M059J (cell line): Measurements from ENCODE around the gene FGL2. TPM values are rescaled to one million over a fixed set of nuclear protein-coding genes. Genes with fewer than 3 reads are reported as not detected.
"Not testable (repeated sequence)": the region's sequence is repeated elsewhere in the genome, so short reads cannot be mapped to it uniquely, and the experiment has no call there.

Experiments used
- DNase-seq: peaks from one replicate; pipeline ENCODE4 v3.0.0-alpha.2; 2012; ENCODE audit warnings: low read depth
- total RNA-seq: library from RNA; depleted of rRNA; stranded (reverse); fragments of >200 nt; shearing (Covaris generic); gene quantifications from 2 replicates; pipeline ENCODE4 v1.2.3, GENCODE V29; 2014; rRNA removed

FGL2 gene
- total RNA-seq = 0.34 TPM in 1 of 2 replicates, not detected in the other

GRCh38 chr7:77199013-77199966 is at the start of gene FGL2:
Gene FGL2 (minus strand): TSS chr7:77199819. CDS start chr7:77199793, 26 bp downstream.
- peak; percentile 10 for DNase-seq

GRCh38 chr7:77248154-77248553 is 48.5 kb upstream of the FGL2 start:
- no peak for DNase-seq

DNA sequence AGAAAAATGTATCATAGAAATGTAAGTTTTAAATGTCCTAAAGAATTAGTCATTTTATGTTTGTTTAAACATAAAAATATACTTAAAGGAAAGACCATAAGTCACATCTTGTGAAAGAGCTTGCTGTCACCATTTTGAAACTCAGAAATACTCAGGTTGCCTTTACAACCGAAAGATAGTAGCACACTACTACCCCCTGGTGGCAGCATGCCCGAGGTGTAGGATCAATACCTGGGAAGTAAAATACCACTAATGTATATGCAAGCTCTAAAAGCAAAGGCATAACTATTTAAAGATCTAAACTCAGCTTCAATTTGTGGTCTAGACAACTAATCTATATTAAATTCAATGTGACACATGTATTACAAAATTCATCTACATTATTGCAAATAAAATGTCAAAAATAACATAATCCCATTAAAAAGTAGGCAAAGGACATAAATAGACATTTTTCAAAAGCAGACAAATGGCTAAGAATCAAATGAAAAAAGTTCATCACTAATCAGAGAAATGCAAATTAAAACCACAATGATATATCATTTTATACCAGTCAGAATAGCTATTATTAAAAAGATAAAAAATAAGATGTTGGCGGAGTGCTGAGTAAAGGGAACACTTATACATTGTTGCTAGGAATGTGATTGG is 47.7 kb upstream of the FGL2 start:
- peak; percentile 64 for DNase-seq

GRCh38 chr7:77246026-77246640 is 46.5 kb upstream of the FGL2 start:
- DNase-seq = peak; percentile 9

DNA sequence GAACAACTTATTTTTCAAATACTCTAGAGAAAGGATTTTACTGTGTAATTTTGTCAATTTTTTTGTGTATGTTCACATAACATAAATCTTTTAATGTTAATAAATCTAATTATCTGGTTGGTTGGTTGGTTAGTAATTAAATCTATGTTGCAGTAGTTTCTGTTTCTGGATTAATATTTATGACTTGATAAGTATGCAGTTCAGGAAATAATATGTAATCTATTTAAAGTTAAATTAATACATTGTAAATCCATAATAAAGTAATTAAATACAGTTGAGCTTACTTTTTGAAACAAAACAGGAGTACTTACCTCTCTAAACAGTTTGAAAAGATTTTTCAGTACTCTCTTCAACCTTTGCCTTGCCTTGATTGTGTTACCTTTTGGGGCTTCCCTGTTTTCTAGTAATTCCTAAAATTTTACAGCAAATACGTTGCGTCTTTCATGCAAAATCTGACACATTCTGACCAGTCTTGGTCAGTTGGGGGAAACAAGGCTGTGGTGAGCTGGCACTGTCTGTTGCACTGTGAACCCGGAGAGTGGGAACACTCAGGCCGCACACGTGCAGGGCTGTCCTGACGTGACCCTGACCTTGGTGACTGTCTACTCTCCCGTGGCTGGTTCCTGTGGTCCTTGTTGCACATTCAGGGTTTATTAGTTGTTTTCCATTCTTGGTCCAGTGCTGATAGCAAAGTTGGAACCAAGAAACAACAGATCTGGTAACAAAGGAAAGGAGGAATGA is 45.6 kb upstream of the FGL2 start:
- no peak for DNase-seq

DNA sequence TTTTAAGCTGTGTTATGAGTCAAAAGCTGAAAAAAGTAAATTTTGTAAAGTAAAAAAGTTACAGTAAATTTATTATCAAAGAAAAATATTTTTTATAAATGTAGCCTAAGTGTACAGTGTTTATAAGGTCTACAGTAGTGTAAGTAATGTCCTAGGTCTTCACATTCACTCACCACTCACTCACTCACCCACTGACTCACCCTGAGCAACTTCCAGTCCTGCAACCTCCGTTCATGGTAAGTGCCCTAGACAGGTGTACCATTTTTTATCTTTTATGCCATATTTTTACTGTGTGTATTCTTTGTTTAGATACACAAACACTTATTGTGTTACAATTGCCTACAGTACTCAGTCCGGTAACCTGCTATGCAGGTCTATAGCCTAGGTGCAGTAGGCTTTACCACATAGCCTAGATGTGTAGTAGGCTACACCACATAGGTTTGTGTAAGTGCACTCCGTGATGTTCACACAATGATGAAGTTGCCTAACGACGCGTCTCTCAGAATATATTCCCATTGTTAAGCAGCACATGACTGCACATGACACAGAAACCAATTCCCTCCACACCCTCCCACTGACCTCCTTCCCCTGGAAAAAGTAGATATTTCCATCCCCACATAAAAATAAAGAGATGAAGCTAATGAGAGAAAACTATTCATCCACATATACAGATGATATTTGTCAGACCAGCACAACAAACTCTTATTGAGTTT is 44.8 kb upstream of the FGL2 start:
- peak; percentile 40 for DNase-seq

GRCh38 chr7:77242554-77242953 is 42.9 kb upstream of the FGL2 start:
- no peak for DNase-seq

- no peak for DNase-seq
Measured at GRCh38 chr7:77242068-77242467, 42.4 kb upstream of the FGL2 start.

DNA sequence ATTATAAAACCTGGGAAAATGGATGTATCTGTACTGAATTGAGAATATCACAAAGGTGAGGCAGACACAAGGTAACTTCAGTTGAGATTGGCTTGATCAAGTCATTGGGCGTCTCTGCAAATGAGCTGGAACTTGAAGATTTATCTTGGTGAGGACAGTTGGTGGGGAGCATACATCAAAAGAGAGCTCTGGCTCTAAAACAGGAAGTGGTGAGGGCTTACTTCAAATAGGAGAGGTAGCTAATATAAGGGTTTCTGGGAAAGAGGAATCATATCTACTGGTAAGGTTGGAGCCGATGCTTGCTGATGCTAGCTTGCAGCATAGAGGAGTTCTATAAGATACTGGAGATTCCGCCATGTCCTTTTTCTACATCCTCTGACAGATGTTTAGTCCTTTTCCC is 39.9 kb upstream of the FGL2 start:
- DNase-seq = no peak

- DNase-seq = no peak
Measured at GRCh38 chr7:77238703-77239136, 39.1 kb upstream of the FGL2 start.

- no peak for DNase-seq
Measured at GRCh38 chr7:77235276-77235675, 35.7 kb upstream of the FGL2 start.

GRCh38 chr7:77232467-77232866 is 32.8 kb upstream of the FGL2 start:
- no peak for DNase-seq

DNA sequence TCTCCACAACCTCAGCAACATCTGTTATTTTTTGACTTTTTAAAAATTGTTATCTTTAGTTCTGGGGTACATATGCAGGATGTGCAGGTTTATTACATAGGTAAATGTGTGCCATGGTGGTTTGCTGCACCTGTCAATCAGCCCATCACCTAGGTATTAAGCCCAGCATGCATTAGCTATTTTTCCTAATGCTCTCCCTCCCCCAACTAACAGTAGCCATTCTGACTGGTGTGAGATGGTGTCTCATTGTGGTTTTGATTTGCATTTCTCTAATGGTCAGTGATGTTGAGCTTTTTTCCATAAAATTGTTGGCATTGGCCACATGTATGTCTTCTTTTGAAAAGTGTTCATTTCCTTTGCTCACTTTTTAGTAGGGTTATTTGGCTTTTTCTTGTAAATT is 29.2 kb upstream of the FGL2 start:
- DNase-seq = not testable (repeated sequence)

DNA sequence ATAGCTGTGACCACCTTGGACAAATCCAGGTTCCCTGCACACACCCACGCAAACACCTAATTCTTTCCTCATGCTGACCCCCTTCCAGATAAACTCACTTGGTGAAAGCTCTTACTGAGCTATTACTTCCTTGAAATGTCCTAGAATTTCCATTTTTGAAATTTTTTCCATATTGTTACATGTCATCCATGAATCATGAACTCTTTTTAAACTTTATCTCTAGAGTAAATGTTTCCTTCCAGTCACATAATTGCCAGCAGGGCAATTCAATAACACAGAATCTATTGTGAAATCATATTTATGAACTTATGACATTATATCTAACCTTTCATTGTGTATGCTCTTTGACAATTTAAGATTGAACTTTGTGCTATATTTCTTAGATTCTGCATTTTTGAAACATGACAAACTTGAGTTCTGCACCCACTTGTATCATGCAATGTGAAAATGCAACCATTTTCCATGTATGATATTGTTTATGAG is 26.8 kb upstream of the FGL2 start:
- DNase-seq = no peak

DNA sequence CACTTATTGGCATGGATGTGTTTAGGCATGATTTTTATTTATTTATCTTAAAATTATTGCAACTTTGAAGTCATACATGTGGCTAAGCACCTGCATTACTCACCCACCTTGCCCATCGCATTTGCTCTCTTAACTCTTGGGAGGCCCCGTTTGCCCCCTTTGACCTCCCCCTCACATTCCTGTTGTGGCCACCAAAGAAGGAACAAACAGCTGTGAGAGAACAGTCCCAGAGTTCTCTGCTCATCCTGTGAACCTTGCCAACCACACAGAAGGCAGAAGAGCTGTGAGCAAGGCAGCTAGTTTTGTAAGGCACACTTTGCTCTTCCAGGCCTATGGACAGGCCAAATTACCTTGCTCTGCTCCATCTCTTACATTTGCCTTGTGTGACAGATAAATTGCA is 23.6 kb upstream of the FGL2 start:
- DNase-seq = no peak

- DNase-seq = no peak
Measured at GRCh38 chr7:77222819-77223218, 23.2 kb upstream of the FGL2 start.

GRCh38 chr7:77222065-77222464 is 22.4 kb upstream of the FGL2 start:
- no peak for DNase-seq

DNA sequence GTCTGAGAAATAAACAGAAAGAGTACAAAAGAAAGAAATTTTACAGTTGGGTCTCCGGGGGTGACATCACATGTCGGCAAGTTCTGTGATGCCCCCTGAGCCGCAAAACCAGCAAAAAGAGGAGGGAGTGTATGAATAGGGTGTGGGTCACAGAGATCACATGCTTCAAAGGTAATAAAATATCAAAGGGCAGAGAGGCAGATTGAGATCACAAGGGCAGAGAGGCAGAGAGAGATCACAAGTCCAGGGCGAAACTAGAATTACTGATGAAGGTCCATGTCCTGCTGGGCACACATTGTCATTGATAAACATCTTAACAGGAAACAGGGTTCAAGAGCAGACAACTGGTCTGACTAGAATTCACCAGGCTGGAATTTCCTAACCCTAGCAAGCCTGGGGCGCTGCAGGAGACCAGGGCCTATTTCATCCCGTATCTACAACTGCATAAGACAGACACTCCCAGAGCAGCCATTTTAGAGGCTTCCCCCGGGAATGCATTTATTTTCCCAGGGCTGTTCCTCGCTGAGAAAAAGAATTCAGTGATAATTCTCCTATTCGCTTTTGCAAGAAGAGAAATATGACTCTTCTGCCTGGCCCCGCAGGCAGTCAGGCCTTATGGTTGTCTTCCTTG is 20.2 kb upstream of the FGL2 start:
- DNase-seq = not testable (repeated sequence)

DNA sequence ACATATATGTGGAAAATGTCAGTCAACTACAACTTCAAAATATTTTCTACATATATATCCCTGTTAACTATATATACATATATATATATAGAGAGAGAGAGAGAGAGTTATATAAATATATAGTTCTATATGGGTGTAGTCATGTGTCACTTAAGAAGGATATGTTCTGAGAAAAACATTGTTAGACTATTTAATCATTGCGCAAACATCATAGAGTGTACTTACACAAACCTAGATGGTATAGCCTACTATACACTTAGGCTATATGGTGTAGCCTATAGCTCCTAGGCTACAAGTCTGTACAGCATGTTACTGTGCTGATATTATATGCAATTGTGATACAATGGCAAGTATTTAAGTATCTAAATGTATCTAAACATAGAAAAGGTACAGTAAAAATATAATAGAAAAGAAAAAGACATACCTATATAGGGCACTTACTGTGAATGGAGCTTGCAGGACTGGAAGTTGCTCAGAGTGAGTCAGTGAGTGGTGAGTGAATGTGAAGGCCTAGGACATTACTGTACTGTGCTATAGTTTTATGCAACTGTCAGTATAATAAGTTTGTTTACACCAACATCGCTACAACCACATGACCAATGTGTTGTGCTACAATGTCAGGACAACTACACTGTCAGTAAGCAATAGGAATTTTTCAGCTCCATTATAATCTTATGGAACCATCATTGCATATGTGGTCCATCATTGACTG is 18.0 kb upstream of the FGL2 start:
- DNase-seq = no peak
